Upper lobe of left lung (tissue), 4 donors: ENCODE measurements around the gene ANKRD65.

Experiments used
- EP300 ChIP-seq, 4 donors: sonication (generic); formaldehyde crosslinking; IDR thresholded peaks; one replicate each; pipeline ENCODE4 v1.5.1; 2017; ENCODE audit warnings: antibody characterized with exemption in 4 of 4, control low read depth in 2 of 4
- POLR2A ChIP-seq, 4 donors: fragments of 450-650 bp; IDR thresholded peaks; one replicate each; pipeline ENCODE4 v1.5.1; 2016 to 2017; ENCODE audit warnings: antibody characterized with exemption in 4 of 4, mild to moderate bottlenecking in 2 of 4
- TF ChIP-seq, protein P1 (sequence below), 6 experiments: fragments of 450-650 bp in 4 of 6; fragments of 200-600 bp in 2 of 6; sonication (generic) in 2 of 6; IDR thresholded peaks; one replicate each; pipeline ENCODE4 v1.5.1; 2016 to 2019; ENCODE audit warnings: antibody characterized with exemption in 6 of 6

DNA sequence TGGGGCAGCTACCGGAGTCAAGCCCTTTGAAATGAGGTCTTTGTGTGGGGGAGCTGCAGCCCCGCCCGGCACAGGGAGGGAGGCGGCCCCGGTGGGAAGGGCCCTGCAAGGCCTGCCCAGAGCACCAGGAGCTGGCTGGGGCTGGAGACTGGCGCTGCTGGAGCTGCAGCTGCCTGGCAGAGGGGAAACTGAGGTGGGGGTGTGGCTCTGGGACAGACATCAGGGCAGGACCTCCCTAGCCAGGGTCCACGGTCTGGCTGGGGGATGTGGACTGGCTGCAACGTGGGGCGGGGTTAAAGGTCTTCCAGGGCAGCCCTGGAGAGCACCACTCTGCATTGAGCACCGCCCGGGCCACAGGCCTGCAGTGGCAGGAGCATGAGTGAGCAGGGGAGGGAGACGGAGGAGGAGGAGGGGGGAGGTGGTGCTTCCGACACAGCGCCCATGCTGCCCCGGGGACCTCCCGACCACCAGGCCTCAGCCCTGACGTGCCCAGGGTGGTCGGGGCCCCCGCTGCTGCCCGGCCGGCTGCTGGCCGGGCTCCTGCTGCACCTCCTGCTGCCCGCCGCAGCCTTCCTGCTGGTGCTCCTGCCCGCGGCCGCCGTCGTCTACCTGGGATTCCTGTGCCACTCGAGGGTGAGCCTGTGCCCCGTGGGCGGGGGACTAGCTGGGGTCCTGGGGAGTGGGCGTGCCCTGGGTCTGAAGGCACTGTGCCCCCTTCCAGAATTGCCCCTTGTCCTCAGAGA, 4.8 kb upstream of the ANKRD65 start:
- TF ChIP-seq, protein P1, sequence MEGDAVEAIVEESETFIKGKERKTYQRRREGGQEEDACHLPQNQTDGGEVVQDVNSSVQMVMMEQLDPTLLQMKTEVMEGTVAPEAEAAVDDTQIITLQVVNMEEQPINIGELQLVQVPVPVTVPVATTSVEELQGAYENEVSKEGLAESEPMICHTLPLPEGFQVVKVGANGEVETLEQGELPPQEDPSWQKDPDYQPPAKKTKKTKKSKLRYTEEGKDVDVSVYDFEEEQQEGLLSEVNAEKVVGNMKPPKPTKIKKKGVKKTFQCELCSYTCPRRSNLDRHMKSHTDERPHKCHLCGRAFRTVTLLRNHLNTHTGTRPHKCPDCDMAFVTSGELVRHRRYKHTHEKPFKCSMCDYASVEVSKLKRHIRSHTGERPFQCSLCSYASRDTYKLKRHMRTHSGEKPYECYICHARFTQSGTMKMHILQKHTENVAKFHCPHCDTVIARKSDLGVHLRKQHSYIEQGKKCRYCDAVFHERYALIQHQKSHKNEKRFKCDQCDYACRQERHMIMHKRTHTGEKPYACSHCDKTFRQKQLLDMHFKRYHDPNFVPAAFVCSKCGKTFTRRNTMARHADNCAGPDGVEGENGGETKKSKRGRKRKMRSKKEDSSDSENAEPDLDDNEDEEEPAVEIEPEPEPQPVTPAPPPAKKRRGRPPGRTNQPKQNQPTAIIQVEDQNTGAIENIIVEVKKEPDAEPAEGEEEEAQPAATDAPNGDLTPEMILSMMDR (IDR thresholded peaks at IDR 0.05), result no peak
- TF ChIP-seq EP300 (IDR thresholded peaks at IDR 0.05) (no peak), POLR2A (IDR thresholded peaks at IDR 0.05) (no peak)
